ENCODE measurements around the gene CTIF. TPM values are rescaled to one million over a fixed set of nuclear protein-coding genes. Genes with fewer than 3 reads are reported as not detected.

CTIF gene
- total RNA-seq, 4 donors from 2014 or later, result 29.0 to 61.5 (median 37.7) TPM

DNA sequence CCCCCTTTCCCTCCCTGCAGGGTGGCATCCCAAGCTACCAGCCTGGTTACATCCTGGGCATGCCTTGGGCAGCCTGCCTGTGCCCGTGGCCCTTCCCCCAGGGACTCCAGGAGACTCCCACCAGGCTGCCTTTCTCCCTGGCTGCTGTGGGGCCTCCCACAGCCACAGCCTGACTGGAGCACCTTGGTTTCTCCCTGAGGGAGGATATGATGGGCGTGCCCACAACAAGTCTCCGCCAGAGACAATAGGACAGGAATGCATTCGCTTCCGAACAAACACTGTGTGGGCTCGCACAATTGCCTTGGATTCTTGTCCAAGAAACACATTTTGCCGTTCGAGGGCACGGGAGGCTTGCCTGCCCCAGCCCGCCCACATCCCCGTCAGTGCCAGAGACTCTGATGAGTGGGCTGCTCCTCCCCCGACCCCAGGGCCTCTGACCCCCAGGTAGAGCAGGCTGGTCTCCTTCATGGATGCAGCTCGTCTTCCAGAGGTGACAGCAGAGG, 309.9 kb downstream of the CTIF start:
- no peak for TF ChIP-seq POLR2A (IDR thresholded peaks at IDR 0.05)
- TF ChIP-seq POLR2AphosphoS5 (IDR thresholded peaks at IDR 0.05), result no peak
- TF ChIP-seq, protein P1, sequence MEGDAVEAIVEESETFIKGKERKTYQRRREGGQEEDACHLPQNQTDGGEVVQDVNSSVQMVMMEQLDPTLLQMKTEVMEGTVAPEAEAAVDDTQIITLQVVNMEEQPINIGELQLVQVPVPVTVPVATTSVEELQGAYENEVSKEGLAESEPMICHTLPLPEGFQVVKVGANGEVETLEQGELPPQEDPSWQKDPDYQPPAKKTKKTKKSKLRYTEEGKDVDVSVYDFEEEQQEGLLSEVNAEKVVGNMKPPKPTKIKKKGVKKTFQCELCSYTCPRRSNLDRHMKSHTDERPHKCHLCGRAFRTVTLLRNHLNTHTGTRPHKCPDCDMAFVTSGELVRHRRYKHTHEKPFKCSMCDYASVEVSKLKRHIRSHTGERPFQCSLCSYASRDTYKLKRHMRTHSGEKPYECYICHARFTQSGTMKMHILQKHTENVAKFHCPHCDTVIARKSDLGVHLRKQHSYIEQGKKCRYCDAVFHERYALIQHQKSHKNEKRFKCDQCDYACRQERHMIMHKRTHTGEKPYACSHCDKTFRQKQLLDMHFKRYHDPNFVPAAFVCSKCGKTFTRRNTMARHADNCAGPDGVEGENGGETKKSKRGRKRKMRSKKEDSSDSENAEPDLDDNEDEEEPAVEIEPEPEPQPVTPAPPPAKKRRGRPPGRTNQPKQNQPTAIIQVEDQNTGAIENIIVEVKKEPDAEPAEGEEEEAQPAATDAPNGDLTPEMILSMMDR (IDR thresholded peaks at IDR 0.05), result no peak
- no peak for TF ChIP-seq EP300 (IDR thresholded peaks at IDR 0.05)
- Histone ChIP-seq H3K4me1 (peaks cover 21% of the 10 kb centered on the region), H3K27me3 (no peaks in the 10 kb centered on the region), H3K36me3 (no peaks in the 10 kb centered on the region), H3K27ac (no peak overlapping the region), H3K9me3 (no peaks in the 10 kb centered on the region), H3K4me3 (no peak overlapping the region)
- WGBS, result 51% methylated on average over 7 of the region's 13 CpGs
- no peak for DNase-seq (ENCODE audit: low spot score in 2 of 2)

DNA sequence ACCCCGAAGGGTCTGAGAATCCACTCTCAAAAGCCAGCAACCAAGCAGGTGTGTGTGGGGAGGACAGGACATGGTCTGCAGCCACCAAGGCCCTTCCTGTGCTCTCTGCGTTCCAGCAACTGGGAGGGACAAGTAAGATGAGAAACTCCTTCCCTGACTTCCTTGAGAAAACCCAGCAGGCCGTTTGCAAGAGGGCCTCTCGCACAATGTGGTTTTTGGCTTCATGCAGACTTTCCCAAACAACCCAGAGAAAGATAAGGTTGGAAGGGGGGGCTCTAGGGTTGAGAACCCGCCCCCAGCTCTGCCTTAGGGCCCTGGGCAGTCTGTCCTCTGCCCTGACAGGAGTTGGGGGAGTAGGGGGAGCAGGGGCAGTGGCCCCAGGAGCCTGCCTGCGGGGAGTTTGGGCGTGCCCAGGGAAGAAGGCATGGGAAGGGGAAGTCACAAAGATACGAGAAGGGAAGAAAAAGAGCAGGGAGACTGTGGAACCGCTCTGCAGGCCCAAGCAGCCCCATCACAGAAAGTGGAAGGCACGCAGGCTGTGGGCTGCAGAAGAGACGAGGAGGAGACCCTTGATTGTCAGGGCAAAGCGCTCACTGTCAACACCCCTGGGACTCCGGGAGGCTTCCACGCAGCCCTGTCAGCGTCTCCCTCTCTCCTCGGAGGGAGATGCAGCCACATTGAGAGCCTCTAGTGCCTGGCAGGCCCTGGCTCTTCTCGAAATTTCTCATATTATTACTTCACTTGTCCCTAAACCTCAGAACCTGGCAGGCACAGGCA, 312.2 kb downstream of the CTIF start:
- WGBS, result 75% methylated on average over 16 of the region's 17 CpGs
- no peak overlapping the region for H3K4me3 ChIP-seq
- no peaks in the 10 kb centered on the region for H3K27me3 ChIP-seq
- no peaks in the 10 kb centered on the region for H3K36me3 ChIP-seq
- H3K9me3 ChIP-seq, result no peaks in the 10 kb centered on the region
- no peak overlapping the region for H3K27ac ChIP-seq
- H3K4me1 ChIP-seq, result peaks cover 21% of the 10 kb centered on the region
- TF ChIP-seq POLR2A (IDR thresholded peaks at IDR 0.05) (no peak), EP300 (IDR thresholded peaks at IDR 0.05) (no peak), POLR2AphosphoS5 (IDR thresholded peaks at IDR 0.05) (no peak)
- TF ChIP-seq, protein P1 (IDR thresholded peaks at IDR 0.05), result no peak
- DNase-seq (ENCODE audit: low spot score in 2 of 2), result no peak

DNA sequence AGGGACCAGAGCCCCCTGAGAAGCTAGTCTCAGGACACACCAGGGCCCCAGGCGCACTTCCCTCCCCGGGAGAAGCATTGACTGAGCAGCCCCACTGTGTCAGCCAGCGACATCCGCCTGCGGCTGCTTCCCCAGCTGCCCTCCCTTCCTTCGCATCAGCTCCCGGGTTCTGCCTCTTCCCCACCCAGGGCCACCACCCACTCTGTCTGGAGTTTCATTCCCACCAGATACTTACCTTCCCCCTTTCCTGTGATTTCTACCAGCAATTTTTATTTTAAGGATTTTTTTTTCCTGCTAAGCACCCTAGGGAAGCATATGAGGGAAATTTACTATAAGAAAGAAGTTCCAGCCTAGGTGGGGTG, 312.7 kb downstream of the CTIF start:
- Histone ChIP-seq H3K4me3 (no peak overlapping the region), H3K4me1 (peaks cover 21% of the 10 kb centered on the region), H3K9me3 (no peaks in the 10 kb centered on the region), H3K27ac (no peak overlapping the region), H3K27me3 (no peaks in the 10 kb centered on the region), H3K36me3 (no peaks in the 10 kb centered on the region)
- TF ChIP-seq POLR2A (IDR thresholded peaks at IDR 0.05) (no peak), POLR2AphosphoS5 (IDR thresholded peaks at IDR 0.05) (no peak), EP300 (IDR thresholded peaks at IDR 0.05) (no peak)
- TF ChIP-seq, protein P1 (IDR thresholded peaks at IDR 0.05), result no peak
- WGBS, result 68% methylated on average over 7 of the region's 7 CpGs
- no peak for DNase-seq (ENCODE audit: low spot score in 2 of 2)

DNA sequence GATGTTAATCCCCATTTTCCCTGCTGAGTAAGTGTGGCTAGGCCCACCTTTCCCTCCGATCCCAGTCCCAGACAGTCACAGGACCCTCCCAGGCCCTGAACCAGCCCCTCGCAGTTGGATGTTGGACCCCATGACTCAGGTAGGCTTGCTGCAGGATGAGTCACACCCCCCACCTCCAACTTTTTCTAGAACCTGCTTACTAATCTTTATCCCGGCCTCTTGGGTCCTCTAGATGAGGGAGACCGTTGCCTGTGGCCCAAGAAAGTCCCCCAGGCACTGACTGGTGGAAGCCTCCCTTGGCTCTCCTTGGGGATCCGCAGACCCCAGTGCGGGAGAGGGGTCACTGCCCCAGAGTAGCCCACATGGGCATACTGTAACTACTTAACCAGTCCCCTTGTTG, 313.5 kb downstream of the CTIF start:
- Histone ChIP-seq H3K4me3 (no peak overlapping the region), H3K4me1 (peaks cover 21% of the 10 kb centered on the region), H3K9me3 (no peaks in the 10 kb centered on the region), H3K27me3 (no peaks in the 10 kb centered on the region), H3K36me3 (no peaks in the 10 kb centered on the region), H3K27ac (no peak overlapping the region)
- WGBS, result 95% methylated on average over 6 of the region's 6 CpGs
- TF ChIP-seq POLR2AphosphoS5 (IDR thresholded peaks at IDR 0.05), result no peak
- TF ChIP-seq EP300 (IDR thresholded peaks at IDR 0.05), result no peak
- DNase-seq (ENCODE audit: low spot score in 2 of 2), result no peak

DNA sequence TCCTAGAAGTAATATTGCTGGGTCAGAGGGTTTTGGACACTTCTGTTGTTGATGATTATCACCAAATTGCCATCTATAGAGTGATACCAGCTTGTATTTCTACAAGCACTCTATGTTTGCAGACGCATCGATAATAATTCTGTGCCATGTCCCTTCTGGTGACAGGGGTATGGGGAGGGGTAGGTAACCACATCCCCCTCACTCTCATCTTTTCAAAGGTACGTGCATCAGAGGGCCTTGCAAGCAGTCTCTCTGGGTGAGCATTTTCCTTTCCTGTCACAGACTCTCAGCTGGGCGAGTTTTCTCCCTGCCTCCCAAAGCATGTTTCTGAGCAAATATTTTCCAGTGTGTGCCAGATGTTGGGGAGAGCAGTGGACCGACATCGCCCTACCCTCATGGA, 314.0 kb downstream of the CTIF start:
- TF ChIP-seq, protein P1 (IDR thresholded peaks at IDR 0.05), result no peak
- no peak for TF ChIP-seq POLR2AphosphoS5 (IDR thresholded peaks at IDR 0.05)
- TF ChIP-seq POLR2A (IDR thresholded peaks at IDR 0.05), result no peak
- no peak for TF ChIP-seq EP300 (IDR thresholded peaks at IDR 0.05)
- Histone ChIP-seq H3K9me3 (no peaks in the 10 kb centered on the region), H3K27me3 (no peaks in the 10 kb centered on the region), H3K4me3 (no peak overlapping the region), H3K27ac (no peak overlapping the region), H3K36me3 (peaks cover 5% of the 10 kb centered on the region), H3K4me1 (peaks cover 17% of the 10 kb centered on the region)
- WGBS, result 96% methylated on average over 6 of the region's 6 CpGs
- DNase-seq (ENCODE audit: low spot score in 2 of 2), result no peak
